SK-N-SH treated with all-trans-retinoic acid at 6 μM for 48 hours (cell line): ENCODE measurements around the gene SLC6A6.

Source experiments
- ZNF565 ChIP-seq: fragments of 450-650 bp; formaldehyde crosslinking; conservative IDR thresholded peaks from 2 replicates; pipeline ENCODE4 v1.5.0; 2020; ENCODE audit warnings: low read depth, mild to moderate bottlenecking, moderate library complexity
- ZNF8 ChIP-seq: fragments of 450-650 bp; formaldehyde crosslinking; IDR thresholded peaks from 2 replicates; pipeline ENCODE4 v1.5.0; 2020; ENCODE audit warnings: mild to moderate bottlenecking, moderate library complexity
- TF ChIP-seq, protein P1 (sequence below): fragments of 250-450 bp; sonication (Bioruptor Pico); IDR thresholded peaks from 2 replicates; pipeline ENCODE4 v1.8.0; 2020; ENCODE audit warnings: mild to moderate bottlenecking, moderate library complexity, borderline replicate concordance

DNA sequence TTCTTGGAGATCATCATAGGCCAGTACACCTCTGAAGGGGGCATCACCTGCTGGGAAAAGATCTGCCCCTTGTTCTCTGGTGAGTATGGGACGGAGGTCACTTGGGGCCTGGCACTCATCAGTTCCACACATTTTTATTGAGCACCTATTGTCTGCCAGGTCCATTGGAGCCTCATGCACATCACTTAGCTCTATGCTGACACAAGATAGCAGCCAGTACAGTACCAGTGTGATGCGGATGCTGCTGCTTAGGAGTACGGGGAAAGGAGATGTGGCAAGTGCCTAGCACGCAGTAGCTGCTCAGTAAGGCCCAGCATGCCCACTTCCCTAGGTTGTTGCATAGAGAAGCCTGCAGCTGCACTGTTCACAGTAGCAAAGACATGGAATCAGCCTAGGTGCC lies 43.4 kb downstream of the SLC6A6 start:
- TF ChIP-seq ZNF8 (CRISPR knock-in tag) (no peak), ZNF565 (CRISPR knock-in tag) (no peak)
- TF ChIP-seq, protein P1, sequence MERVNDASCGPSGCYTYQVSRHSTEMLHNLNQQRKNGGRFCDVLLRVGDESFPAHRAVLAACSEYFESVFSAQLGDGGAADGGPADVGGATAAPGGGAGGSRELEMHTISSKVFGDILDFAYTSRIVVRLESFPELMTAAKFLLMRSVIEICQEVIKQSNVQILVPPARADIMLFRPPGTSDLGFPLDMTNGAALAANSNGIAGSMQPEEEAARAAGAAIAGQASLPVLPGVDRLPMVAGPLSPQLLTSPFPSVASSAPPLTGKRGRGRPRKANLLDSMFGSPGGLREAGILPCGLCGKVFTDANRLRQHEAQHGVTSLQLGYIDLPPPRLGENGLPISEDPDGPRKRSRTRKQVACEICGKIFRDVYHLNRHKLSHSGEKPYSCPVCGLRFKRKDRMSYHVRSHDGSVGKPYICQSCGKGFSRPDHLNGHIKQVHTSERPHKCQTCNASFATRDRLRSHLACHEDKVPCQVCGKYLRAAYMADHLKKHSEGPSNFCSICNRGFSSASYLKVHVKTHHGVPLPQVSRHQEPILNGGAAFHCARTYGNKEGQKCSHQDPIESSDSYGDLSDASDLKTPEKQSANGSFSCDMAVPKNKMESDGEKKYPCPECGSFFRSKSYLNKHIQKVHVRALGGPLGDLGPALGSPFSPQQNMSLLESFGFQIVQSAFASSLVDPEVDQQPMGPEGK (CRISPR knock-in tag) = no peak
